HuH-7.5 (cell line): ENCODE data around the gene CDH20.

ENCODE experiments used
- DNase-seq: peaks from one replicate; pipeline ENCODE4 v3.0.0; 2011; ENCODE audit warnings: low spot score

CDH20 gene

GRCh38 chr18:61333271-61333745, at the start of gene CDH20:
Gene CDH20, plus strand, starts transcription at chr18:61333430.
- DNase-seq, result no peak

GRCh38 chr18:61284039-61284438, 49.2 kb upstream of the CDH20 start:
- no peak for DNase-seq

DNA sequence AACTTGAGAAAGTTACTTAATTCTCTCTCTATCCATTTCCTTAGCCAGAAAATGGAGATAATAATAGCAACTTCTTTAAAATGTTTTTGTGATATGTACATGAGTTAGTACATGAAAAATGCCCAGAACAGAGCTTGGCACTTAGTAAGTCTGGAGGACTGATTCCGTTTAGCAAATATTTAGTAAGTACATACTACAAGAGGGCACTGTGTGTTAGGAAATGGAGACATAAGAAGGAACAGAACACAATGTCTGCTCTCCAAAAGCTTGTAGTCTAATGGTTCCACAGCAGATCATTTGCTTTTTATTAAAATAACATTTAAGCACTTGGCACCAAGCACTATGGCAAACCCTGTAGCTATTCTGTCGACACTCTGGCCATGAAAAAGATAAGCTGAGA, 47.5 kb upstream of the CDH20 start:
- DNase-seq, result no peak

DNA sequence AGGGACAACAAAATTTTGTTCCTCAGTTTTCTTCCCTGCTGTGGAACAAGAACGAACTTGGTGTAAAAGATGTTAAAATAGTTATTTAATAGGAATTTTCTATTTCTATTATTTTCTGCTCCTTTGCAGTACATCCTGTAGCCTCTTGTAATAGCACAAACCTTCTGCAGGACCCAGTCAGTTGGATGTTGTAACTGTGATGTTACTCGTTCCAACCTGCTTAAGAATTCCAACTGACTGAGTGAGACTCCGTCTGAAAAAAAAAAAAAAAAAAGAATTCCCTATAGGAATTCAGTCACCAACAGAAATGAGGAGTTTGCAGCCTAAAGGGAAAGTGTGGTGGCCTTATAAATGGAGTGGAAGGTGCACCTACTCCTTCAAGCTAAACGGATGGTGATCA, 46.4 kb upstream of the CDH20 start:
- no peak for DNase-seq

DNA sequence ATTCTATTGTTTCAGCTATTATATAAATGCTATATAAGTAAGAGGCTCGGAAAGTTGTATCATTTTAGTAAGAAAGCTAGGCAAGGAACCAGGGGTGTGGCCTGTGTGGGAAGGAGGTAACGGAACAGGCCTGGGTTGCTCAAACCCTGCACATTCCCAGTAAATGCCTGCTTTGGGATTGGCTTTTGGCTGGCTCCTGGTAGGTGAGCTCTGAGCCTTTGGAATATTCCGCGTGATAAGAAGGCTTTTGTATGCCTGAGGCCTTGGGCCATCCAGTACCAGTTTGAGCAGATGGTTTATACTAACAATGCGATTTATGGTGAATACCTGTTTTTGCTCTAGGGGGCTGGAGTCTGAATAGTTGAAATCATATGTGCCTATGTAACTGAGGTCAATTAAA, 42.6 kb upstream of the CDH20 start:
- DNase-seq, result no peak

- no peak for DNase-seq
These were observed 40.8 kb upstream of the CDH20 start for GRCh38 chr18:61292280-61293035.

DNA sequence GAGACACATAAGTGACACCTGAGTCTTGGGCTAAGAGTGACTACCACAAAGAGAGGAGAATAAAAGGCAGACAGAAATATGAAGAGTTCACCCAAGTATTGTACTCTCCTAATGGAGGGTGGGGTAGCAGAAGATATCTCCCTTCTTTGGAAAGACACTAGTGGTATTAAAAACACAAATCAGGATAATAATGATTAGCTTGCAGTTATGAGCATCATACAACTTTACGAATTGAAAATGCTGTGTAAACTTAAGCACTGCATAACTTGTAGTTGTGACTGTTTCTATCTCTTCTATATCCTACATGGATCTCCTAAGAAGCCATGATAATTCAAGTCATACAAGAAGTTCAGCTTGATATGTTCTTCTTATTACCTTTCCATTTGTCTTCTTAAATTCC, 38.1 kb upstream of the CDH20 start:
- DNase-seq, result no peak

DNA sequence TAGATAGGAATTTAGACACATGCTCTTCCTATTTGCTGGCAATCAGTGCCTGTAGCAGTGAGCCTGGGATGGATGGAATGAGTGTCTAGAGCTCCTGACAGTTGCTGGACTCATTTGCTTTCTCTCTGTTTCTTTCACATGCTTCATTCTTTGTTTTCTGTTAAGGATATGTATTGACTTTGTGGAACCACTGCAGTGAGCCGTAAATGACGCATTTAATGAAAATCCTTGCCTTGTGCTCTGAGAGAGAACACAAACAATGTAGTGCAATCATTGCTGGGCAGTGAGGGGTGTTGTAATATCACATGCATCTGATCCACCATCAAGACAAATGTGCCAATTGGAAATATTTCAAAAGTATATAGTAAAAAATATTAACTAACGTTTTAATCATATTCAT, 25.2 kb upstream of the CDH20 start:
- DNase-seq, result no peak

GRCh38 chr18:61308795-61309393, 24.3 kb upstream of the CDH20 start:
- DNase-seq, result no peak

DNA sequence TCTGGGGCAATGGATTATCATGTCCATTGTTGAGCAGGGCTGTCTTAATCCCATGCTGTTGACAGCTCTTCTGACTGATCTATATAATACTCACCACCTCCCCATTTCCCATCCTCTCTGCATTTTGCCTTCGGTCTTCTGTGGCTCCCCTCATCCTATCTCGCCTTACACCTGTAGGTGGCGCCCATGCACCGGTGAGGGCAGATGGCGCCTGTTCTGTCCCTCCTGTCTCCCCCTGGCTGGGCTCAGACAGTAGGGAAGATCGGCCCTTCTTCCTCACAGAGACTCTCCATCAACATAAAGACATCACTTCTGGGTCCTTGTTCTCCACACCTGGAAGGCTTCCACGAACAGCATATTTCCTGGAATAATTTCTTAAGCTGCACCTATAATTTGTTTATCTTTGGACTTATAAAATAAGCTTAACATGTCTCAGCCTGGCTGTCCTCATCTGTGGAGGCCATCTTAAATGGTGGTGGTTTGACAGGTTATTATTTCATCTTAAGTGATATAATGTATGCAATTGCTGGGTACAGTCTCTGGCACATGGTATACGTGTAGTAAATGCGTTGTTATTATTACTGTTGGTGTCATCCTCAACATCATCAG, 10.9 kb upstream of the CDH20 start:
- no peak for DNase-seq

GRCh38 chr18:61323951-61324350, 9.3 kb upstream of the CDH20 start:
- DNase-seq, result no peak

DNA sequence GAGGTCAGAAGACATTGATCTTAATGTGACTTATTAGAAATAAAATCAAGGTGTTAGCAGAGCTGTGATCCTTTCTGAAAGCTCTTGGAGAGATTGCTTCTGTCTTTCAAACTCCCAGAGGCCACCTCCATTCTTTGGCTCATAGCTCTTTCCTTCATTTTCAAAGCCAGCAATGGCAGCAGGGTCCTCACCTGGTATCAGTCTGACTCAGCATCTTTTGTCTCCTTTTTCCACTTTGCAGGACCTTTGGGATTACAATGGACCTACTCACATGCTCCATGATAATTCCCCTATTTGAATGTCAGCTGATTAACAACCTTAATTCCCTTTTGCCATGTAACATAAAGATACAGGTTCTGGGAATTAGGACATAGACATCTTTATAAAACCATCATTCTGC, 6.8 kb upstream of the CDH20 start:
- DNase-seq, result no peak

- DNase-seq, result no peak
These were observed 3.8 kb upstream of the CDH20 start for GRCh38 chr18:61329398-61329797.

- no peak for DNase-seq
These were observed 2.2 kb upstream of the CDH20 start for GRCh38 chr18:61331051-61331450.

GRCh38 chr18:61333746-61334490, 688 bp downstream of the CDH20 start:
- no peak for DNase-seq

DNA sequence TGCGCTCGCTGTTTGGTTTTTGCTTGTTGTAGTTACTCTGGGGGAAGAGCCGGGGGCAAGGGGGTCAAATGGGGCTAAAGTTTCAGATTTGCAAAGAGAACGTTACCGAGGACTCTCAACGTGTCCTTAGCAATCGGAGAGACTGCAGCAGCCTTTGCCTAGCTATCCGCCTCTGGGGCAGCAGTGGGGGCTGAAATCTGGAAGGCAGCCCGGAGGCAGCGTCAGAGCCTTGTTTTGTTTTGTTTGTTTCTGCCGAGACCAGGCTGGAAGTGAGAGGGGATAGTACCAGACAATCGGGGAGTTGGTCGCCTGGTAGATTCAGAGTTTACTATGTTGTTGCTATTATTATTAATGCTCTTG, 1.2 kb downstream of the CDH20 start:
- no peak for DNase-seq

DNA sequence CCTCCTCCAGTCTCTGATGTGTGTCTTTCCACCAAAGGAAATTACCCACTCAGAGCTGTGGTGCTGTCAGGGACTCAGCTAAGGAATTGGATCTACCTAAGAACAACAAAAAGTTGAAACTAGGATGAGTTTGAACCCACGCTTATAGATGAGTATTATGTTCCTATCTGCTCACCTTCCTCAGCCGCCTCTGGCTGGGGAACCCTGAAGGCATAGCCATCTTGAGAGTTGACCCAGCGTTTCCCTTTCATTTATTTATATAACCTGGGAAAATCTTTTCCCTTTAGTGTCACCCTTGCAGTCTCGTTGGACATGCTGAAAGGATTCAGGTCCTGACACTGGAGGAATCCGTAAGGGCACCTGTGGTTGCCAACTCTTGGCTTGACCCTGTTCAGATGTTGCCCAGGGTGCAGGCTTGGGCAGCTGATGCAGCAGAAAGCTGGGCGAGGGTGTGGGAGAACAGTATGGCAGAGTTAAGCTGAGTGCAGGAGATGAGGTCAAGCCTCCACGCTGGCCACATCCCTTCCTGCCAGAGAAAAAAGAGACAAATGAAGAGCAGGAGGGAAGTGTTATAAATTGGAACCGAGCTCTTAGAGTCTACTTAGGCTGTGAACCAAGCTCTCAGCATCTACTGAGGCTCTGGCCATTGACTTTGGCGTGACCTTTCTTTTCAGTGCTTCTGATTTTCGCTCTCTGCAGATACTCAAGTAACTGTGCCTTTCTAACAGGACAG, 1.9 kb downstream of the CDH20 start:
- DNase-seq, result no peak

GRCh38 chr18:61335684-61336555, 2.7 kb downstream of the CDH20 start:
- no peak for DNase-seq

GRCh38 chr18:61336766-61337165, 3.5 kb downstream of the CDH20 start:
- DNase-seq, result no peak

DNA sequence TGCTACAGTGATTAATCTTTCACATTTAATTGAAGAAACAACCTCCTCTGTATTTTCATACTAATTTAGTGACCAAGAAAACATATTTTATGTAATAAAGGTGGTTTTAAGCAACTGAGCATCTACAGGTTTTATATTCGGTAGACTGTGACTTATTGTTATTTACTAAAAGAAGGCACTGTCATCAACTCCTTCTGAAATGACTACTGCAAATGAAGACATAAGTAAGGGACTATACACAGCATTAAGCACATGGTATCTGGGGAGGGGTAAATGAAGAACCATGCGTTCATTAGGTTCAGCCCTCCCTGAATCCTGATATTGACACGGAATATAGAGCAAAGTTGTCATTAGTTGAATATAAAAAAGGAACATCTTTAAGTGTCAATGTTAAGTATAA, 4.3 kb downstream of the CDH20 start:
- DNase-seq, result no peak

GRCh38 chr18:61340148-61340547, 6.9 kb downstream of the CDH20 start:
- no peak for DNase-seq
